Stimulated activated CD8-positive, alpha-beta memory T cell treated with anti-CD3 and anti-CD28 coated beads, Interleukin-7, amount 100 ng/mL, for 24 hours (primary cell): ENCODE data around the gene COL7A1.
"Not testable (repeated sequence)": the region's sequence is repeated elsewhere in the genome, so short reads cannot be mapped to it uniquely, and the experiment has no call there.

Source experiments
- DNase-seq: peaks from one replicate; pipeline ENCODE4 v3.0.0-alpha.2; 2020; ENCODE audit warnings: low read depth

The COL7A1 gene

GRCh38 chr3:48543271-48543866, 51.8 kb downstream of the COL7A1 start:
- DNase-seq = no peak

GRCh38 chr3:48538451-48538850, 56.7 kb downstream of the COL7A1 start:
- DNase-seq = no peak

- DNase-seq = no peak
Observed at GRCh38 chr3:48536785-48537184, 58.3 kb downstream of the COL7A1 start.

GRCh38 chr3:48536116-48536515, 59.0 kb downstream of the COL7A1 start:
- DNase-seq = no peak

- no peak for DNase-seq
Observed at GRCh38 chr3:48535578-48535977, 59.6 kb downstream of the COL7A1 start.

GRCh38 chr3:48532977-48533337, 62.2 kb downstream of the COL7A1 start:
- no peak for DNase-seq

- DNase-seq = no peak
Observed at GRCh38 chr3:48532271-48532976, 62.7 kb downstream of the COL7A1 start.

- not testable (repeated sequence) for DNase-seq
Observed at GRCh38 chr3:48530701-48531100, 64.4 kb downstream of the COL7A1 start.

GRCh38 chr3:48528754-48529153, 66.4 kb downstream of the COL7A1 start:
- DNase-seq = no peak

GRCh38 chr3:48528048-48528447, 67.1 kb downstream of the COL7A1 start:
- no peak for DNase-seq

GRCh38 chr3:48524970-48525369, 70.2 kb downstream of the COL7A1 start:
- no peak for DNase-seq

GRCh38 chr3:48521635-48522034, 73.5 kb downstream of the COL7A1 start:
- DNase-seq = no peak

GRCh38 chr3:48519277-48519643, 75.9 kb downstream of the COL7A1 start:
- no peak for DNase-seq

GRCh38 chr3:48518638-48519276, 76.4 kb downstream of the COL7A1 start:
- no peak for DNase-seq

- no peak for DNase-seq
Observed at GRCh38 chr3:48518069-48518468, 77.1 kb downstream of the COL7A1 start.

- no peak for DNase-seq
Observed at GRCh38 chr3:48516571-48516970, 78.6 kb downstream of the COL7A1 start.

- DNase-seq = no peak
Observed at GRCh38 chr3:48514431-48515227, 80.5 kb downstream of the COL7A1 start.
